GM21576 (cell line): ENCODE measurements around the gene GAS7.

Experiments
- ATAC-seq: cut with Tn5 transposase; IDR thresholded peaks from one replicate; pipeline ENCODE4 v1.9.1; 2021; ENCODE audit warnings: mild to moderate bottlenecking, moderate library complexity; ENCODE audit not compliant: unreplicated experiment

GAS7 gene

GRCh38 chr17:10053782-10054540, 144.4 kb downstream of the GAS7 start:
- no peak for ATAC-seq

GRCh38 chr17:10052106-10052813, 146.1 kb downstream of the GAS7 start:
- ATAC-seq = no peak

- ATAC-seq = no peak
Observed at GRCh38 chr17:10051112-10051511, 147.3 kb downstream of the GAS7 start.

- peak; percentile 42 for ATAC-seq
Observed at GRCh38 chr17:10050597-10051101, 147.8 kb downstream of the GAS7 start.

GRCh38 chr17:10048629-10049350, 149.6 kb downstream of the GAS7 start:
- ATAC-seq = no peak

GRCh38 chr17:10046786-10047785, 151.3 kb downstream of the GAS7 start:
- peak; percentile 45 for ATAC-seq

- no peak for ATAC-seq
Observed at GRCh38 chr17:10045871-10046658, 152.3 kb downstream of the GAS7 start.

- ATAC-seq = no peak
Observed at GRCh38 chr17:10042589-10043244, 155.7 kb downstream of the GAS7 start.

- ATAC-seq = peak; percentile 33
Observed at GRCh38 chr17:10041916-10042588, 156.4 kb downstream of the GAS7 start.

- ATAC-seq = no peak
Observed at GRCh38 chr17:10041287-10041612, 157.2 kb downstream of the GAS7 start.

GRCh38 chr17:10036511-10037061, 161.8 kb downstream of the GAS7 start:
- ATAC-seq = no peak

- no peak for ATAC-seq
Observed at GRCh38 chr17:10035885-10036284, 162.5 kb downstream of the GAS7 start.

GRCh38 chr17:10034719-10035475, 163.5 kb downstream of the GAS7 start:
- no peak for ATAC-seq

GRCh38 chr17:10033959-10034358, 164.4 kb downstream of the GAS7 start:
- ATAC-seq = no peak

- ATAC-seq = no peak
Observed at GRCh38 chr17:10033449-10033848, 165.0 kb downstream of the GAS7 start.

GRCh38 chr17:10032118-10032852, 166.1 kb downstream of the GAS7 start:
- no peak for ATAC-seq

GRCh38 chr17:10031606-10032005, 166.8 kb downstream of the GAS7 start:
- ATAC-seq = no peak
